ENCODE measurements around the gene GNAZ.

GNAZ gene

DNA sequence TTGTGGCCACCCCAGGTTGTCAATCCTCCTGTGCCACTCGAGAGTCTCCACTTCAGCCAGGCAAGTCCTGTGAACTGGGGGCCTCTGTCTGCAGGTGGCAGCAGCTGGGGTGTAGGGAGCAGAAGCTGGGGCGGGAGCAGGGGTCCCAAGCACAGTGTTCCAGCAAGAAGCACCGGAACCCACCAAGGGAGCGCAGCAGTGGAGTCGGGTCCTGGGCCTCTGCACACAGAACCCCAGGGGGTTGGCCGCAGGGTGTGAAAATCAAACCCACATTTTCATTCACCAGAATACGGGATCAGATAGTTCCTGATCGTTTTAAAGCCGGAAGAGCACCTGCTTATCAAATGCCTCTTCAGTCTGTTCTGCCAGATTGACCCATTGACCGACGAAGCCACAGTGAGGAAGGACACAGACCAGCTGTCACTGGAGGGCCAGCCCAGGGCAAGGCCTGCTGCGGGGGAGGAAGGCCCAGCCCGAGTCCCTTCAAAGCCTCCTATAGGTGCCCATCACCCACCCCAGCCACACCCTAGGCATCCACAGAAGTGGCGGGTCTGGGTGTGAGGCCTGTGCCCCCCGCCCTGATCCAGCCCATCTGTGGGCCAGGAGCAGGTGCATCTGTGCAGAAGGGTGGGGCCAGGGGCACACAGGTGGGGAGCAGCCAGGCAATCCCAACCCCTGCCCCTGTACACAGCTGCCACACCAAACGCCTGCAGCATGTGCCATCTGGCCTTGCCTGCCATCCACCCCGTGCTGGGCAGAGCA lies 37.3 kb downstream of the GNAZ start:
- H3K27ac Mint-ChIP-seq (ENCODE audit: low read depth): no peak overlapping the region
- DNase-seq (ENCODE audit: low spot score in 2 of 2) (no peak), ATAC-seq (replicated peaks; ENCODE audit: extremely low read depth, poor library complexity, severe bottlenecking) (no peak)
- no peaks in the 10 kb centered on the region for H3K36me3 Mint-ChIP-seq (ENCODE audit: insufficient read depth)
- H3K27me3 Mint-ChIP-seq: no peaks in the 10 kb centered on the region
- no peaks in the 10 kb centered on the region for H3K4me1 Mint-ChIP-seq
- H3K9me3 Mint-ChIP-seq: no peaks in the 10 kb centered on the region
- no peak overlapping the region for H3K4me3 Mint-ChIP-seq

DNA sequence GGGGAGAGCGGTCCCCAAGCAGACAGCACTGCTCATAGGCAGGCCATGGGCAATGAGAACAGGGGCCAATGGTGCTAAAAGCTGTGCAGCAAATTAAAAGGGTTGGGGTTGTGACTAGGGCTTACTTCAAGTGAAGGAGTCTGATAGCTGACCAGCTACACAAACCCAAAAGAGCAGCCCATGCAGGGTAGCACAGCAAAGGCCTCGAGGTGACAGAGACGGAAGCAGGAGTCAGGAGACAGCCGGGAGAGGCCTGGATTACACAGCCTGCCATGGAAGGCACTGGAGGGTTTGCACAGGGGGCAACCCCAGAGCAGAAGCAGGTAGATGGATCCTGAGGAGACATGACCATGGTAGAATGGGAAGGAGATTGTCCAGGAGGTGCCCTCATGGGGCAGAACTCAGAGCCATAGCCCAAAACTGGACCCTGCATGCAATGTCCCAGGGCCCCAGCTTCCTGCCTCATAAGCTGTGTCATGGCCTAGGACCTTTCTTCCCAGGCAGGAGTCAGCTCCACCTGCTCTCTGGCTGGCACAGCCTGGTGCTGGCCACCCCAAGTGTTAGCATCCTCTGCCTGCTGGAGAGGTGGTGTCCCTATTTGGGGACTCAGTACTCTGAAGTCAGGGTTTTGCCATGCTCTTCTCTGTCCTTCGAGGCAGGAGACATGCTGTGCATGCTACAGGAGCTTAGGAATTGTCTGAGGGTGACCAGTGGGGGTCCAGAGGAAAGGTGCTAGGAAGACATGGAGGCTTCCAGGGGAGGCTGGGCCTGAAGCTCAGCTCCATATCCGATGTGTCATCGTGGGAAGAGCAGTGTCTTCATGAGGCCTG lies 38.1 kb downstream of the GNAZ start:
- Mint-ChIP-seq H3K27me3 (no peaks in the 10 kb centered on the region), H3K36me3 (ENCODE audit: insufficient read depth) (no peaks in the 10 kb centered on the region), H3K27ac (ENCODE audit: low read depth) (no peak overlapping the region), H3K4me3 (no peak overlapping the region), H3K9me3 (no peaks in the 10 kb centered on the region), H3K4me1 (no peaks in the 10 kb centered on the region)
- DNase-seq (ENCODE audit: low spot score in 2 of 2) (no peak), ATAC-seq (replicated peaks; ENCODE audit: extremely low read depth, poor library complexity, severe bottlenecking) (no peak)

GRCh38 chr22:23109079-23109347 lies 38.7 kb downstream of the GNAZ start:
- Mint-ChIP-seq H3K27ac (ENCODE audit: low read depth) (peak overlapping the region; percentile 79), H3K4me3 (no peak overlapping the region), H3K36me3 (ENCODE audit: insufficient read depth) (no peaks in the 10 kb centered on the region), H3K27me3 (no peaks in the 10 kb centered on the region), H3K9me3 (no peaks in the 10 kb centered on the region), H3K4me1 (no peaks in the 10 kb centered on the region)
- DNase-seq (ENCODE audit: low spot score in 2 of 2): no peak
- ATAC-seq (replicated peaks; ENCODE audit: extremely low read depth, poor library complexity, severe bottlenecking): no peak

DNA sequence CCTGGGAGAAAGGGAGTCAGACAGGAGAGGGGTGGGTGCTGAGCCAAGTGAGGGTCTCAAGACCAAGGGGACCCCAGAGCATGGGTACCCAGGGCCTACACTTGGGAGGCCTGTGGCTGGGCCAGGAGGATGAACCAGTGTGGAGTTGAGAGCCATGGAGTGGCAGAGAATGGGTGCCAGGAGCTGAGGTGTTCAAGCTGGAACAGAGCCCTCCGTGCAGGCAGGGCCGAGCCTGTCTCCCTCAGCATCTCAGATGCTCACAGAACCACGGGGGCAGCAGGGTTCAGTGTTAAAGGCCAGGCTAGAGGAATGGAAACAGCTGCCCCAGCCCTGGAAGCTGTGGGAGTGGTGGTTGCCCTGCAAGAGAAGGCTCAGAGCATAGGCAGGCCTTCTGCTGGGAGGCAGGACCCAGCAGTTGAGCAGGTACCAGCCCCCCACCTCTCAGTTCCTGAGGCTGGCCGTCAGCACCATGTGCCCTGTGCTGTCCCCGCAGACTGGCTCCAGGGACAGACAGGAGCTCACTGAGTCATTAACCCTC lies 39.2 kb downstream of the GNAZ start:
- peak overlapping the region; percentile 79 for H3K27ac Mint-ChIP-seq (ENCODE audit: low read depth)
- no peaks in the 10 kb centered on the region for H3K36me3 Mint-ChIP-seq (ENCODE audit: insufficient read depth)
- H3K4me3 Mint-ChIP-seq: no peak overlapping the region
- no peak for ATAC-seq (replicated peaks; ENCODE audit: extremely low read depth, poor library complexity, severe bottlenecking)
- no peaks in the 10 kb centered on the region for H3K27me3 Mint-ChIP-seq
- H3K4me1 Mint-ChIP-seq: no peaks in the 10 kb centered on the region
- no peaks in the 10 kb centered on the region for H3K9me3 Mint-ChIP-seq
- DNase-seq (ENCODE audit: low spot score in 2 of 2): no peak

DNA sequence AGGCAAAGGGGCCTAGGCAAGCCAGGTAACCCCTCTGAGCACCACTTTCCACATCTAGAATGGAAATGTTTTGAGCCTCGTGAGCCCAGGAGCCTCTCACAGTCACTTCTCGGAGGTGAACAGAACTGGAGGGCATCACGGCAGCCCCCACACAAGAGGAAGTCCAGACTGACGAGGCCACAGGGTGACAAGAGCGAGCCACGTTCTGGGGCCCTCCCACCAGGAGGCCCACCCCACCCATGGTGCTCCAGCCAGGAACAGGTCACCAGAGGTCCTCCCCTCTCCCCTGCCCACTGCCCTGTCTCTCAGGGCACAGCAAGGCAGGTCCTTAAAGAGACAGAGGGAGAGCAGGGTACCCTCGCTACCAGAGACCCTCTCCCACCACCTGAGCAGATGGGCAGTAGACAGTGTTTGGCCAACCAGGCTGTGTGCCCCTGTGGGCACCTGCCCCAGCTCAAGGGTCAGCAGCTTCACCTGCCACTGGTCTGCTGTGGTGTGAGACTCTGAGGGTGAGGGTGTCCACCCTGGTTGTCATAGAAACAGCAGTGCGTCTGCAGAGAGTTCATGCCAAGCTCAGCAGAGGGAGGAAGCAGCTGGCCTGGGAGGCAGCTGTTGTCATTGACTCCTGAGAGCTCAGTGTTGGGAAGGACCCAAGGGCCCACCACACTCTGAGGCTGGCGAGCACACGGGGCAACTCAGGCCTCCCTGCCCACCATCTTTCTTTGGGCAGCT lies 40.0 kb downstream of the GNAZ start:
- H3K36me3 Mint-ChIP-seq (ENCODE audit: insufficient read depth): no peaks in the 10 kb centered on the region
- DNase-seq (ENCODE audit: low spot score in 2 of 2) (no peak), ATAC-seq (replicated peaks; ENCODE audit: extremely low read depth, poor library complexity, severe bottlenecking) (no peak)
- no peak overlapping the region for H3K4me3 Mint-ChIP-seq
- H3K27ac Mint-ChIP-seq (ENCODE audit: low read depth): no peak overlapping the region
- no peaks in the 10 kb centered on the region for H3K4me1 Mint-ChIP-seq
- H3K9me3 Mint-ChIP-seq: no peaks in the 10 kb centered on the region
- no peaks in the 10 kb centered on the region for H3K27me3 Mint-ChIP-seq

GRCh38 chr22:23110922-23111527 lies 40.7 kb downstream of the GNAZ start:
- ATAC-seq (replicated peaks; ENCODE audit: extremely low read depth, poor library complexity, severe bottlenecking): no peak
- H3K27ac Mint-ChIP-seq (ENCODE audit: low read depth): no peak overlapping the region

GRCh38 chr22:23112472-23113012 lies 42.2 kb downstream of the GNAZ start:
- H3K27me3 Mint-ChIP-seq: no peaks in the 10 kb centered on the region
- DNase-seq (ENCODE audit: low spot score in 2 of 2) (no peak), ATAC-seq (replicated peaks; ENCODE audit: extremely low read depth, poor library complexity, severe bottlenecking) (no peak)
- no peaks in the 10 kb centered on the region for H3K9me3 Mint-ChIP-seq
- no peak overlapping the region for H3K27ac Mint-ChIP-seq (ENCODE audit: low read depth)
- H3K4me1 Mint-ChIP-seq: no peaks in the 10 kb centered on the region
- no peak overlapping the region for H3K4me3 Mint-ChIP-seq
- no peaks in the 10 kb centered on the region for H3K36me3 Mint-ChIP-seq (ENCODE audit: insufficient read depth)

More at GRCh38 chr22:23110922-23111527, 40.7 kb downstream of the GNAZ start:
- no peaks in the 10 kb centered on the region for H3K4me1 Mint-ChIP-seq
- H3K27me3 Mint-ChIP-seq: no peaks in the 10 kb centered on the region
- H3K9me3 Mint-ChIP-seq: no peaks in the 10 kb centered on the region
- no peak for DNase-seq (ENCODE audit: low spot score in 2 of 2)
- H3K36me3 Mint-ChIP-seq (ENCODE audit: insufficient read depth): no peaks in the 10 kb centered on the region
- H3K4me3 Mint-ChIP-seq: no peak overlapping the region

- DNase-seq (ENCODE audit: low spot score in 2 of 2) (no peak), ATAC-seq (replicated peaks; ENCODE audit: extremely low read depth, poor library complexity, severe bottlenecking) (no peak)
- Mint-ChIP-seq H3K9me3 (no peaks in the 10 kb centered on the region), H3K36me3 (ENCODE audit: insufficient read depth) (no peaks in the 10 kb centered on the region), H3K27me3 (no peaks in the 10 kb centered on the region), H3K4me1 (no peaks in the 10 kb centered on the region), H3K4me3 (no peak overlapping the region), H3K27ac (ENCODE audit: low read depth) (no peak overlapping the region)
These were observed 42.9 kb downstream of the GNAZ start for GRCh38 chr22:23113067-23113846.

GRCh38 chr22:23113847-23114720 lies 43.8 kb downstream of the GNAZ start:
- Mint-ChIP-seq H3K4me1 (peaks cover 2% of the 10 kb centered on the region), H3K27me3 (no peaks in the 10 kb centered on the region), H3K27ac (ENCODE audit: low read depth) (no peak overlapping the region), H3K9me3 (no peaks in the 10 kb centered on the region), H3K36me3 (ENCODE audit: insufficient read depth) (no peaks in the 10 kb centered on the region), H3K4me3 (no peak overlapping the region)
- DNase-seq (ENCODE audit: low spot score in 2 of 2): no peak
- ATAC-seq (replicated peaks; ENCODE audit: extremely low read depth, poor library complexity, severe bottlenecking): no peak

DNA sequence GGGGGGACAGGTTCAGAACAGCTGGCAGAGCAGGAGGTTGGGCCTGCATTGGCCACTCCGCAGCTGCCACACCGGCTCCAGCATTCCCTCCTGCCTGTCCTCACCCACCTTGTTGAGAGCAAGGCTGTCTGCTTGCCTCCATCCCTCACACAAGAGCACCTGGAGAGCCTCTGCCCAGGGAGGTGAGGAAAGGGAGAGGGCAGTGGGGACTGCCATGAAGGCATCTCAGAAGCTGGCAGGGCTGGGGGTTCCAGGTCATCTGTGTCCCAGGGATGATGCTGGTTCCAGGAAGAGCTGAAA lies 44.4 kb downstream of the GNAZ start:
- ATAC-seq (replicated peaks; ENCODE audit: extremely low read depth, poor library complexity, severe bottlenecking) (no peak), DNase-seq (ENCODE audit: low spot score in 2 of 2) (no peak)
- Mint-ChIP-seq H3K27me3 (no peaks in the 10 kb centered on the region), H3K4me1 (peaks cover 7% of the 10 kb centered on the region), H3K9me3 (no peaks in the 10 kb centered on the region), H3K36me3 (ENCODE audit: insufficient read depth) (peaks cover 2% of the 10 kb centered on the region), H3K27ac (ENCODE audit: low read depth) (no peak overlapping the region), H3K4me3 (no peak overlapping the region)

DNA sequence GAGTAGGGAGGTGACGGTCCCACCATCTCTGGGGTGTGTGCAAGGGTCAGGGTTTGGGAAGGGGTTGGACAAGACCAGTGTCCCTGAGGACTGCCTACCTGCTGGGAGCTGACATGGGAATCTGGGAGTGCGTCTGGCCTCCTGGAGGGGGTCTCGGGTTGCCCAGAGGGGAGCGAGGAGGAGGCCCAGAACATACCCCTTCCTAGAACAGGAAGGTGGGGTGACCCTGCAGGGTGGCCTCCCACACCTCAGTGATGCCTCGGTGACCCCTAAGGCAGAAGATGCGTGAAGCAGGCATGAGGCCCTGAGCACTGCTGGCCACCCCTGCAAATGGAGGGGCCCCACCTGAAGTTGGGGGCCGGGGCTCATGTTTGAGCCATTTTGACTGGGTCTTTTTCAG lies 45.0 kb downstream of the GNAZ start:
- no peak overlapping the region for H3K4me3 Mint-ChIP-seq
- ATAC-seq (replicated peaks; ENCODE audit: extremely low read depth, poor library complexity, severe bottlenecking) (no peak), DNase-seq (ENCODE audit: low spot score in 2 of 2) (no peak)
- H3K27me3 Mint-ChIP-seq: no peaks in the 10 kb centered on the region
- no peak overlapping the region for H3K27ac Mint-ChIP-seq (ENCODE audit: low read depth)
- peaks cover 2% of the 10 kb centered on the region for H3K36me3 Mint-ChIP-seq (ENCODE audit: insufficient read depth)
- no peaks in the 10 kb centered on the region for H3K9me3 Mint-ChIP-seq
- H3K4me1 Mint-ChIP-seq: peaks cover 12% of the 10 kb centered on the region

All from central memory CD8-positive, alpha-beta T cell (primary cell).